ENCODE data around the gene DNAJA3.

Gene DNAJA3

GRCh38 chr16:4404967-4405696 lies 20.5 kb upstream of the DNAJA3 start:
- in situ Hi-C loops (cut with MboI; ENCODE audit: low sequenced_read_pairs) = no loop called here

DNA sequence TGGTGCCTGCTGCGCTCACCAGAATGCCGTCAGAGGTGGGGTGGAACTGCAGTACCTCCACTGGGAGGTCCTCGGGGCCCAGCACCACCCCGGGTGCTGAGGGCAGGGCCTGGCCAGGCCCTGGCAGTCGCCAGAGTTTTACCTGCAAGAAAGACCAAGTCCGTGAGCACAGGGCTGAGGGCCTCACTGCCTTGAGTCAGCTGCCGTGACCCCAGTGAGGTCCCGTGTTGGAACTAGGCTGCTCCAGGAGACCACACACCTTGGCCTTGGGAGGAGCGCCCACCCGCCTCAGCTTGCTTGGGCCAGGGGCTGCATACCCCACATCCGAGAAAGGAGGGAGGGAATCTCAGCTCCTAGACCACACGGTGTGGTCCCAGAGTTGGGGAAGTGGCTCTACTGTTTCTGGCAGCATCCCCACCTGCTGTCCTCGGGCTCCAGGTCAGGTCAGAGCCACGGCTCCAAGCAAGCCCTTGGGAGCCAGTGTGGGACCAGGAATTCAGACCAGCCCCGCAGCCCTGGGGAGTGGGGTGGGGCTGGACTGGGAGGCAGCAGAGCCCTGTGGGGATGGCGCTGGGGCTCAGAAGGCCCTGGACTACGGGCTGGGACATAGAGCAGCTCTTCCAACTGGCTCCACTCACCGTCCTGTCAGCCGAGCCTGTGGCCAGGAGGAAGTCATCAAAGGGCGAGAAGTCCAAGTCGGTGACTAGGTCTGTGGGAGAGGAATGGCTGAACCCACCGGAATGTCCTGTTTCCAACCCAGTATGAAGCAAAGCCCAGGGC lies 17.9 kb upstream of the DNAJA3 start:
- in situ Hi-C loops (cut with MboI; ENCODE audit: low sequenced_read_pairs) = no loop called here

DNA sequence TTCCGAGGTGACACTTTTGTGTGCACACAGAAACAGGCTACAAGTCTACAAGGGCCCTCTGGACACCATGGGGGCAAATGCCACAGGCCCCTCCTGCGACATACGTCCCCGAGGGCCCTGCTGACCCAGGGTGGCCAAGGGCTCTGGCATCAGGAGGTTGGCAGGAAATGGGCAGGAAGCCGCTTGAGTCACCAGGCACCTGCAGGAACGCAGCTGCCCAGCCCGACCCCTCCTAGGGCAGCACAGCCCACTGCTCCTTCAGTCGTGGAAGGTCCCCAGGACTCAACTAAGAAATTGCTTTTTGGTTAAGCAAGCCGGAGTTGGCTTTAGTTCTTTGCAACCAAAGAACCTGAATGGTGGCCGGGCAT lies 17.4 kb upstream of the DNAJA3 start:
- in situ Hi-C loops (cut with MboI; ENCODE audit: low sequenced_read_pairs) = no loop called here

GRCh38 chr16:4409081-4409932 lies 16.4 kb upstream of the DNAJA3 start:
- in situ Hi-C loops (cut with MboI; ENCODE audit: low sequenced_read_pairs) = no loop called here

- in situ Hi-C loops (cut with MboI; ENCODE audit: low sequenced_read_pairs) = no loop called here
Observed at GRCh38 chr16:4410335-4411075, 15.2 kb upstream of the DNAJA3 start.

- in situ Hi-C loops (cut with MboI; ENCODE audit: low sequenced_read_pairs) = no loop called here
Observed at GRCh38 chr16:4411684-4412083, 14.0 kb upstream of the DNAJA3 start.

DNA sequence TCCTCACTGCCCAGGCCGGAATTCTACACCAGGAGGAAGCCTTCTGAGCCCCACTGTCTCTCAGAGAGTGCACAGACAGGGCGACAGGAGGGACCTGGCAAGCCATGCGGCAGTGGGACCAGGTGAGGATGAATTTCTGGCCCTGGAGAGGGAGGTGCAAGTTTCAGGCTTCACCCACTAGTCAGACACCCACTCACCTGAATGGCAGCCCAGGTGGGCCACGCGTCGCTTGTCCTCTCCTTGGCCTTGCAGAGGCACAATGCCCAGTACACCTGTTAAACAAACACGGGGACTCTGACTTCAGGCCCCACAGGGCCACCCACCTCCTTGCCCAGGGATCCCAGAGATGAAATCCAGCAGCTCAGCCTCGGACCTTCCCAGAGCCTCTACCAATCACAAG lies 13.5 kb upstream of the DNAJA3 start:
- in situ Hi-C loops (cut with MboI; ENCODE audit: low sequenced_read_pairs) = no loop called here

- in situ Hi-C loops (cut with MboI; ENCODE audit: low sequenced_read_pairs) = no loop called here
Observed at GRCh38 chr16:4412854-4413253, 12.8 kb upstream of the DNAJA3 start.

GRCh38 chr16:4414187-4414917 lies 11.3 kb upstream of the DNAJA3 start:
- in situ Hi-C loops (cut with MboI; ENCODE audit: low sequenced_read_pairs) = no loop called here

DNA sequence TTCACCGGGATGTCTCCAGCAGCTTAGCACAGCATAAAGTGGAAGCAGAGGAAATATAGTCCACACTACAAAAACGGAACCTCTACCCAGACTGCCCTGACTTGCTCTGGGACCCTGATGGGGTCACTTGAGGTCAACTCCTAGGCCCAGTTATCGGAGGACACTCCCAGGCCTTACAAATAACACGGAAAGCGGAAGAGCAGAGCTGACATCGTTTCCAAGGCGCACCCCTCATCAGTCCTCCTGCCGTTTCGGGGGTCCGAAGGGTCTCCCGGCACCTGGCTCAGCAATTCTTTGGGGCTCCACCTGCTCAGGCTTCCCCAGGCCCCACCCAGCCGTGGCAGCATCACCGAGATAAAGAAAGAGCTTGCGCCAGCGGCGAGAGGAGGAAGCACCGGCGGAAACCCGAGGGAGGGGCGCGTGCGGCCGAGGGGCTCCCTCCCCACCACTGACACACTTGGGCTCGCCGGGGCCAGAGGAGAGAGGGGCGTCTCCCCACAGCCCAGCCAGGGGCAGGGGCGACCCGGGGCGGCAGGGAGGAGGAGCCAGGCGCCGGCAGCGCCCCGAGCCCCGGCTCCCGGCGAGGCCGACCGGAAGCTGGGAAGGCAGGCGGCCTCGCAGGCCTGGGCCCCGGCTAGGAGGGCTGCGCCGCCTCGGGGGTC lies 10.0 kb upstream of the DNAJA3 start:
- in situ Hi-C loops (cut with MboI; ENCODE audit: low sequenced_read_pairs) = no loop called here

- in situ Hi-C loops (cut with MboI; ENCODE audit: low sequenced_read_pairs) = no loop called here
Observed at GRCh38 chr16:4416200-4417032, 9.3 kb upstream of the DNAJA3 start, which contains the start of gene CORO7. TSS of gene CORO7 (minus strand) at chr16:4416596. CDS start at chr16:4416518, 78 bp downstream.

GRCh38 chr16:4419402-4419959 lies 6.2 kb upstream of the DNAJA3 start:
- in situ Hi-C loops (cut with MboI; ENCODE audit: low sequenced_read_pairs) = no loop called here

DNA sequence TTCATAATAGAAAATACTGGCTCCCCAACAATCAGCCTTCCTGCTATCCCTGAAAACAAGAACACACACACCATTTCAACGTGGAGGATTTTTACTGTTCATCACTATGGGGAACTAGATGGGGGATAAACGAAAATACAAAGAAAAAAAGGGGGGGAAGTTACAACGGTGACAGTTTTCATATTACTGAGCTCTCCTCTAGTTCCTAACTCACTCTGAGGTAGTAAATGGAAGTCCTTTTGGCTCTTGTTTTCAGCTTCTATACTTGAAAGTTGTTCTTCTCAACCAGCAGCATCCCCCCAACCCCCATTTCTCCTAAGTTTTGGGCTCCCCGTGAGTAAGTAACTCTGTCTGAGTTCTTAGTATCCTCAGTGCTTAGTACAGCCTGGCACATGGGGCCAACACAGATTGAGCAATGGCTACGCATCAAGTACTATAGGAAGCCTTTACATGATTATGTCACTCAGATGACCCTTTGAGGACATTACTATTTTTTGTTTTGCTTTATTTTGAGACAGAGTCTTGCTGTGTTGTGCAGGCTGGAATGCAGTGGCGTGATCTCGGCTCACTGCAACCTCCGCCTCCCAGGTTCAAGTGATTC lies 5.1 kb upstream of the DNAJA3 start:
- in situ Hi-C loops (cut with MboI; ENCODE audit: low sequenced_read_pairs) = no loop called here

DNA sequence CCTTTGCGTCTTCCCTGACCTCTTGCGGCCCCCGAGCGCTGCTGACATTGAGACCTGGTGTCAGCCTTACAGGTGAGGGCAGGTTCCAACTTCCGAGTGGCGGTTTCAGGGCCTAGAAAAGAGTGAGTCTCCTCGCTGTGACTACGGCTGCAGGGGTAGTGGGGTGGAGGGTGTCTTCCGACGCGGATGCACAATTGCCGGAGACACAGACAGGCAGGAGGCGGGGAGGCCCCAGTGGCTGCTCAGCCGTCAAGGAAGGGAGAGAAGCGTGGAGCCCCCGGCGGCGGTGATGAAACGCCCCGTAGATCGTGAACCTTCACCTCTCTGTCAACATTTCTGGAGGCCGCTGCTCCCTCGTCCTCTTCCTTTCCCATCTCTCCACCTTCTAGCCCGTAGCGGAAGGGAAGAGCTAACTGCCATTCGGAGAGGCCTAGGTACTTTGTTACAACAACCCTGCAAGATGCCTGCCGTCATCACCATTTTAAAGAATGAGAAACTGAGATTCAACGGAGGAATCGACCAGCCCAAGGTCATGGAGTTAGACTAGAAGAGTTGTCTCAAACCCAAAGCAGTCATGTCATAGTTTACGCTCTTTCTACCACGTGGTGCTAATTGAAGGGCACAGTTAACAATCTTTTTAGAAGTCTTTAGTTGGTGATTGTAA lies 485 bp downstream of the DNAJA3 start:
- in situ Hi-C loops (cut with MboI; ENCODE audit: low sequenced_read_pairs) = no loop called here

GRCh38 chr16:4426722-4427372 lies 1.2 kb downstream of the DNAJA3 start:
- in situ Hi-C loops (cut with MboI; ENCODE audit: low sequenced_read_pairs) = no loop called here

DNA sequence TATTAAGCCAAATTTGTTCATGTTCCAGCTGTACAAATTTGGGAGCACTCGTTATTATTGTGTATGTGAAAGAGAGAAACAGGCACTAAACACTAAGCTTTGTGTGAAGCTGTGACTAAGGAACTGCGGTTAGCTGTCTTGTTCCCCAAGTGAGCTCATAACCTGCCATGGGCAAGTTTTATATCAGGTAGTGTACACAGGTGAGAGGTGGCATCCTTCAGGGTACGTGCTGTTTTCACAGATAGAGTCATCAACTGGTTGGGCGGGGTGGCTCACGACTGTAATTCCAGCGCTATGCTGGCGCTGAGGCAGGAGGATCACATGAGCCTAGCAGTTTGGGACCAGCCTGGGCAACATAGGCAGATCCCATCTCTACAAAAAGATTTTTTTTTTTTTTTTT lies 2.8 kb downstream of the DNAJA3 start:
- in situ Hi-C loops (cut with MboI; ENCODE audit: low sequenced_read_pairs) = no loop called here

DNA sequence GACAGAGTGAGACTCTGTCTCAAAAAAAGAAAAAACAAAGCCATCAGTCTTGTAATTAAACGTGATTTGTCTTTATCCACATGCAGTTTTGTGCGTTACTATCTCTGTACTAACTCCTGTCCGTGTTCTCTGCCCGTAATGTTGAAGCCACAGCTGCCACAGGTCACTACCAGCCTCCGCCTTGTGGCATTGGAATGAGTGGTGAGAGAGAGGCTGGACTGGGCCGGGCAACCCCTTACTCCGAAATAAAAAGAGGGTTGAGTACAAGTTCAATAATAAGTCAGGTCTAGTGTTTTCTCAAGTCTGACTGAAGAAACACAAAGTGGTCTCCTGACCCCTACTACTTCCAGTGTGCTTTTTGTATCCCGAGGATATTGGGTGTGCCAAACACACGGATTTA lies 5.4 kb downstream of the DNAJA3 start:
- in situ Hi-C loops (cut with MboI; ENCODE audit: low sequenced_read_pairs) = no loop called here
